Osteoblast (primary cell): ENCODE data around the gene SFXN3. TPM values are rescaled to one million over a fixed set of nuclear protein-coding genes. Genes with fewer than 3 reads are reported as not detected.

Source experiments
- DNase-seq: peaks from one replicate; pipeline ENCODE4 v3.0.0; 2011; ENCODE audit warnings: low spot score, mixed read lengths; ENCODE audit not compliant: insufficient read length; ENCODE audit errors: missing footprints
- H2AFZ ChIP-seq: 2 replicates; pipeline ENCODE4 v1.6.0; 2011; ENCODE audit warnings: mild to moderate bottlenecking, low read length
- H3K27ac ChIP-seq: 2 replicates; pipeline ENCODE4 v1.5.1; 2011; ENCODE audit warnings: mild to moderate bottlenecking, low read depth, low read length, moderate library complexity
- H3K27me3 ChIP-seq: 2 replicates; pipeline ENCODE4 v1.6.0; 2012; ENCODE audit warnings: mild to moderate bottlenecking, control low read depth, inconsistent platforms, low read length, moderate library complexity; ENCODE audit not compliant: insufficient read depth
- H3K36me3 ChIP-seq: 2 replicates; pipeline ENCODE4 v1.5.1; 2011; ENCODE audit warnings: mild to moderate bottlenecking, low read length, control low read depth, moderate library complexity; ENCODE audit not compliant: insufficient read depth
- H3K4me1 ChIP-seq: 2 replicates; pipeline ENCODE4 v1.5.1; 2011; ENCODE audit warnings: mild to moderate bottlenecking, low read length, control low read depth, moderate library complexity; ENCODE audit not compliant: insufficient read depth
- H3K4me2 ChIP-seq: 2 replicates; pipeline ENCODE4 v1.6.0; 2011; ENCODE audit warnings: mild to moderate bottlenecking, low read length; ENCODE audit not compliant: insufficient read depth
- H3K4me3 ChIP-seq: fragments of 200-600 bp; sonication (generic); 3 replicates; pipeline ENCODE4 v1.5.1; 2012; ENCODE audit warnings: mild to moderate bottlenecking, low read length, inconsistent platforms; ENCODE audit not compliant: insufficient read depth
- H3K79me2 ChIP-seq: 2 replicates; pipeline ENCODE4 v1.6.0; 2012; ENCODE audit warnings: mild to moderate bottlenecking, low read length, control low read depth, inconsistent platforms; ENCODE audit not compliant: insufficient read depth
- H3K9me3 ChIP-seq: 2 replicates; pipeline ENCODE4 v1.5.1; 2011; ENCODE audit warnings: low read depth, low read length, control low read depth
- H4K20me1 ChIP-seq: 2 replicates; pipeline ENCODE4 v1.6.0; 2012; ENCODE audit warnings: mild to moderate bottlenecking, low read length, control low read depth; ENCODE audit not compliant: insufficient read depth
- total RNA-seq: library from RNA; depleted of rRNA; stranded (reverse); fragments of >200 nt; gene quantifications from 2 replicates; pipeline ENCODE4 v1.2.3, GENCODE V29; 2012
- TF ChIP-seq, protein P1 (sequence below): IDR thresholded peaks from 2 replicates; pipeline ENCODE4 v1.5.1; 2011; ENCODE audit warnings: mild to moderate bottlenecking, low read depth, low read length, moderate library complexity; ENCODE audit errors: extremely low read depth

SFXN3 gene
- total RNA-seq, 1 donor: 103 TPM

DNA sequence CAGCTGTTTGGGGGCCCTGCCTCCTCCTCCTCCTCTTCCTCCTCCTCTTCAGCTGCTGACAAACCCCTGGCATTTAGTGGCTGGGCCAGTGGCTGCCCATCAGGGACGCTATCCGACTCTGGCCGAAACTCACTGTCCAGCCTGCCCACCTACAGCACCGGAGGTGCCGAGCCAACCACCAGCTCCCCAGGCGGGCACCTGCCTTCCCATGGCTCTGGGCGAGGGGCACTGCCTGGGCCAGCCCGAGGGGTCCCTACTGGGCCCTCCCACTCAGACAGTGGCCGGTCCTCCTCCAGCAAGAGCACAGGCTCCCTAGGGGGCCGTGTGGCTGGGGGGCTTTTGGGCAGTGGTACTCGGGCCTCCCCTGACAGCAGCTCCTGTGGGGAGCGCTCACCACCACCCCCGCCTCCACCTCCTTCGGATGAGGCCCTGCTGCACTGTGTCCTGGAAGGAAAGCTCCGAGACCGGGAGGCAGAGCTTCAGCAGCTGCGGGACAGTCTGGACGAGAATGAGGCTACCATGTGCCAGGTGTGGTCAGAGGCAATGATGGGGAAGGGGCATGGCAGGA is 27.3 kb upstream of the SFXN3 start:
- DNase-seq: peak; percentile 50
- H3K9me3 ChIP-seq: no peaks in the 10 kb centered on the region
- peaks cover 62% of the 10 kb centered on the region for H3K79me2 ChIP-seq
- H3K4me3 ChIP-seq: no peak overlapping the region
- TF ChIP-seq, protein P1, sequence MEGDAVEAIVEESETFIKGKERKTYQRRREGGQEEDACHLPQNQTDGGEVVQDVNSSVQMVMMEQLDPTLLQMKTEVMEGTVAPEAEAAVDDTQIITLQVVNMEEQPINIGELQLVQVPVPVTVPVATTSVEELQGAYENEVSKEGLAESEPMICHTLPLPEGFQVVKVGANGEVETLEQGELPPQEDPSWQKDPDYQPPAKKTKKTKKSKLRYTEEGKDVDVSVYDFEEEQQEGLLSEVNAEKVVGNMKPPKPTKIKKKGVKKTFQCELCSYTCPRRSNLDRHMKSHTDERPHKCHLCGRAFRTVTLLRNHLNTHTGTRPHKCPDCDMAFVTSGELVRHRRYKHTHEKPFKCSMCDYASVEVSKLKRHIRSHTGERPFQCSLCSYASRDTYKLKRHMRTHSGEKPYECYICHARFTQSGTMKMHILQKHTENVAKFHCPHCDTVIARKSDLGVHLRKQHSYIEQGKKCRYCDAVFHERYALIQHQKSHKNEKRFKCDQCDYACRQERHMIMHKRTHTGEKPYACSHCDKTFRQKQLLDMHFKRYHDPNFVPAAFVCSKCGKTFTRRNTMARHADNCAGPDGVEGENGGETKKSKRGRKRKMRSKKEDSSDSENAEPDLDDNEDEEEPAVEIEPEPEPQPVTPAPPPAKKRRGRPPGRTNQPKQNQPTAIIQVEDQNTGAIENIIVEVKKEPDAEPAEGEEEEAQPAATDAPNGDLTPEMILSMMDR: no peak
- peaks cover 34% of the 10 kb centered on the region for H3K4me1 ChIP-seq
- H3K27me3 ChIP-seq: no peaks in the 10 kb centered on the region
- peaks cover 45% of the 10 kb centered on the region for H4K20me1 ChIP-seq
- H2AFZ ChIP-seq: no peak overlapping the region
- peak overlapping the region; percentile 12 for H3K27ac ChIP-seq
- H3K4me2 ChIP-seq: no peak overlapping the region
- H3K36me3 ChIP-seq: peaks cover 43% of the 10 kb centered on the region

DNA sequence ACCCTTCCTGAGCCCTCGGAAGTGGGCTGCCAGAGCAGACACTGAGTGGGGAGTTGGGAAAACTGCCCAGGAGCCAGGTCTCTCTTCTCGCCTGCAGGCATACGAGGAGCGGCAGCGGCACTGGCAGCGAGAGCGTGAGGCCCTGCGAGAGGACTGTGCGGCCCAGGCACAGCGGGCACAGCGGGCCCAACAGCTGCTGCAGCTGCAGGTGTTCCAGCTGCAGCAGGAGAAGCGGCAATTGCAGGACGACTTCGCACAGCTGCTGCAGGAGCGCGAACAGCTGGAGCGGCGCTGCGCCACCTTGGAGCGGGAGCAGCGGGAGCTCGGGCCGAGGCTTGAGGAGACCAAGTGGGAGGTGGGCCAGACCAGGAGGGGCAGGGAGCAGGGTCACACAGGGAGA is 25.7 kb upstream of the SFXN3 start:
- Histone ChIP-seq H3K79me2 (peaks cover 56% of the 10 kb centered on the region), H3K4me1 (peaks cover 31% of the 10 kb centered on the region)
- DNase-seq: peak; percentile 23

DNA sequence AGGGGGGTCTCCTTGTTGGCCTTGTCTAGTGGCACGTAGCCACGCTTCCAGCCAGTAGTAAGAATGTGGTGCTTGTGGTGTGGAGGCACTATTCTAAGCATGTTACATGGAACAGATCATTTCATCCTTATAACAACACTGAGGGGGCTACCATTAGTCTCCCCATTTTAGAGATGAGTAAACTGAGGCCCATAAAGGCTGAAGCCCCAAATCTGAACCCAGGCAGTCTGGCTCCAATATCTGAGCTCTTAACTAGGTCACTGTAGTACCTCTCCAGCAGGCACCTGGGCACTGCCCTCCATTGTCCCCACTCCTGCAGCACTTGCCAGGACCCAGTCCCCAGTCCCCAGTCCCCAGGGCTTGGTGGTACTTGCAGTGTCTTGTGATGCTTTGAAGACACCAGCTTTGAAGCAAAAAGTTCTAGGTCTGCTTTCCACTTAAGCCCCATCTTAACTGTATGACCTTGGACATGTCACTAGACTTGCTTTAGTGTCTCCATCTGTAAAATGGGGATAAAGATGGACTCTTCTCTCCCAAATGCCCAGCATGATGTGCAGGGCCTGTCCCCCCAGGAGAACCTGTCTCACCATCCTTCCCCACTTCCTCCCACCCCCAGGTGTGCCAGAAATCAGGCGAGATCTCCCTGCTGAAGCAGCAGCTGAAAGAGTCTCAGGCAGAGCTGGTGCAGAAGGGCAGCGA is 25.0 kb upstream of the SFXN3 start:
- Histone ChIP-seq H3K4me2 (no peak overlapping the region), H3K9me3 (no peaks in the 10 kb centered on the region), H3K4me3 (no peak overlapping the region), H2AFZ (no peak overlapping the region), H3K79me2 (peaks cover 49% of the 10 kb centered on the region), H3K36me3 (peaks cover 43% of the 10 kb centered on the region), H4K20me1 (peaks cover 45% of the 10 kb centered on the region), H3K27ac (no peak overlapping the region), H3K4me1 (peaks cover 24% of the 10 kb centered on the region), H3K27me3 (no peaks in the 10 kb centered on the region)
- TF ChIP-seq, protein P1: no peak
- peak; percentile 13 for DNase-seq

More for the DNA sequence above, 25.7 kb upstream of the SFXN3 start:
- Histone ChIP-seq H3K27me3 (no peaks in the 10 kb centered on the region), H3K36me3 (peaks cover 43% of the 10 kb centered on the region), H3K27ac (no peak overlapping the region), H3K9me3 (no peaks in the 10 kb centered on the region), H2AFZ (no peak overlapping the region), H3K4me3 (no peak overlapping the region), H4K20me1 (peaks cover 45% of the 10 kb centered on the region), H3K4me2 (no peak overlapping the region)
- TF ChIP-seq, protein P1: no peak

DNA sequence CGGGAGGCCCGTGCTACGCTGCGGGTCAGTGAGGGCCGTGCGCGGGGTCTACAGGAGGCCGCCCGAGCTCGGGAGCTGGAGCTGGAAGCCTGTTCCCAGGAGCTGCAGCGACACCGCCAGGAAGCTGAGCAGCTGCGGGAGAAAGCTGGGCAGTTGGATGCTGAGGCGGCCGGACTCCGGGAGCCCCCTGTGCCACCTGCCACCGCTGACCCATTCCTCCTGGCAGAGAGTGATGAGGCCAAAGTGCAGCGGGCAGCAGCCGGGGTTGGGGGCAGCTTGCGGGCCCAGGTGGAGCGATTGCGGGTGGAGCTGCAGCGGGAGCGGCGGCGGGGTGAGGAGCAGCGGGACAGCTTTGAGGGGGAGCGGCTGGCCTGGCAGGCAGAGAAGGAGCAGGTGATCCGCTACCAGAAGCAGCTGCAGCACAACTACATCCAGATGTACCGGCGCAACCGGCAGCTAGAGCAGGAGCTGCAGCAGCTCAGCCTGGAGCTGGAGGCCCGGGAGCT is 24.4 kb upstream of the SFXN3 start:
- H4K20me1 ChIP-seq: peaks cover 42% of the 10 kb centered on the region
- TF ChIP-seq, protein P1: no peak
- peaks cover 43% of the 10 kb centered on the region for H3K79me2 ChIP-seq
- H3K36me3 ChIP-seq: peaks cover 43% of the 10 kb centered on the region
- H3K4me3 ChIP-seq: no peak overlapping the region
- H3K27me3 ChIP-seq: no peaks in the 10 kb centered on the region
- DNase-seq: peak; percentile 71
- H2AFZ ChIP-seq: no peak overlapping the region
- H3K4me1 ChIP-seq: peaks cover 18% of the 10 kb centered on the region
- H3K4me2 ChIP-seq: no peak overlapping the region
- no peaks in the 10 kb centered on the region for H3K9me3 ChIP-seq
- no peak overlapping the region for H3K27ac ChIP-seq
